Stimulated activated CD4-positive, alpha-beta T cell treated with anti-CD3 and anti-CD28 coated beads, Interleukin-4, amount 100 ng/mL, for 24 hours (primary cell): ENCODE measurements around the gene MTHFD1.

Source experiments
- DNase-seq: peaks from one replicate; pipeline ENCODE4 v3.0.0-alpha.2; 2020

Gene MTHFD1

DNA sequence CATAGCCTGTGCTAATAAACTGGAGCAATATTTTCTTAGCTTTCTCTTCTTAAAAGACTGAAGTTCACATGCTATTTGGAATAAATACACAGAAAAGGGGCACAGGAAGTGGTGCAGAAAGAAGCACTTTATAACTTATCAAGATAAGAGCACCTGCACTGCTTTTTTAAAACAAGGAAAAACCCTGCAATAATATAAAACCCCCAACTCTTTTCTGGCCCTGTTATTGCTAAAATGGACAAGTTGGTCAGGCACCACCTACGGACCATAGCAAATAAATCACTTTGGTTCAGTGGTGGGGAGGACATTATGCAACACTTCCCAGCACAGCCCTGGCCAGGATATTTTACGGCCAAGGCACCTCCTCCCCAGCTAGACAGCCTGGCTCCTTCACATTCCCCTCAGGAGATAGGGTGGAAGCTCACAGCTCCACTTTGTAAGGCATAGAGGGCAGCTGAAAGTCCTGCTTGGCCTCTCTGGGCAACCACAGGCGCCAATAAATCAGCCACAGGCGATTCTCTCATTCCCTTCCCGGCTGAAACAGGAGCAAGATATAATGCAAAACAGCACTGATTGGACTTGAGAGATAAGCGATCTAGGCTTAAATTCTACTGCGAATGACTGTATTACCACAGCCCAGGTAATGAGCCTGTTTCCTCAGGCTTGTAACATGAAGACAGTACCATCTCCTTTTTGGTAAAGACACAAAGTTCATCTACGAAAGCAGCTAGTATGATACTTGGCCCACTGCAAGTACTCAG lies 113.4 kb downstream of the MTHFD1 start:
- no peak for DNase-seq

DNA sequence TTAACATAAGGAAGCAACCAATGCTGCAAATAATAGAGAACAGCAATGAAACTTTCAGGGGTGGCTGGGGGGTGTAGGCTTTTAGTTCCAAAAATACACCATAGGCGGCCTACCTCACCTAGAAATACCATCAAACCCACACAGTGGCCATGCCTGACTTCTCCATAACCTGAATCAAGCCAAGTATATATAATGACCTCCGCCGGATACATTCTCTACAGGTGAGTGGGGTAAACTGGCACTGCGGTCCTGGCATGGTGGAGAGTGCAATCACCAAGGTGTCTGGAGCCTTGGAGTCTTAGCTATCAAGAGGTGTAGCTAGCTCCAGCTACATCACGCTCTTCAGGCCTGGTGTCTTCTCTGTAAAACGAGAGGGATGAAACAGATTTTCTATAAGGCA lies 114.3 kb downstream of the MTHFD1 start:
- no peak for DNase-seq

DNA sequence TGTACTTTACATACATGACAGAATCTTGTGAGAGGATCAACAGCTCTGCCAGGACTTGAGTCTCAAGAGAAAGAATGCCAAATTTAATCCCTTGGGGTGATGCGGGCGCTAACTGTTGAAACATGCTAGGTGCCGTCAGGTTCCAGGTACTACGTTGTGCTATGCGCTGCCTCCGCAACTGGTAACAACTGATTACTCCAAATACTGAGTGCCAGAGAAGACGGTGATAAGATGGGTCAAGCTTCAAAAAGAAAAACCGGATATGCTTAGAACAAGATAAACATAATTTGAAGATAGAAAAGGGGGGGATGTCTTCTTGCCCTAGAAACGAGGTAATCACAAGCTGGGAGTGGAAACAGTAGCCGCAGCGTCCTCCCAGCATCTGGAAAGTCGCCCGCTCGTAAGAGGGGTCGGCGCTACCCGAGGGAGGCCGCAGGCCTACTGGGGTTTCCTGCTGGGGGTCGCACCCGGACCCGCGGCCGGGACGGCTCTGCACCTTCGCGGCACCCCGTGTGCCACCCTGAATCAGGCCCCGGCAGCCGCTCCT lies 114.8 kb downstream of the MTHFD1 start:
- peak; percentile 33 for DNase-seq

DNA sequence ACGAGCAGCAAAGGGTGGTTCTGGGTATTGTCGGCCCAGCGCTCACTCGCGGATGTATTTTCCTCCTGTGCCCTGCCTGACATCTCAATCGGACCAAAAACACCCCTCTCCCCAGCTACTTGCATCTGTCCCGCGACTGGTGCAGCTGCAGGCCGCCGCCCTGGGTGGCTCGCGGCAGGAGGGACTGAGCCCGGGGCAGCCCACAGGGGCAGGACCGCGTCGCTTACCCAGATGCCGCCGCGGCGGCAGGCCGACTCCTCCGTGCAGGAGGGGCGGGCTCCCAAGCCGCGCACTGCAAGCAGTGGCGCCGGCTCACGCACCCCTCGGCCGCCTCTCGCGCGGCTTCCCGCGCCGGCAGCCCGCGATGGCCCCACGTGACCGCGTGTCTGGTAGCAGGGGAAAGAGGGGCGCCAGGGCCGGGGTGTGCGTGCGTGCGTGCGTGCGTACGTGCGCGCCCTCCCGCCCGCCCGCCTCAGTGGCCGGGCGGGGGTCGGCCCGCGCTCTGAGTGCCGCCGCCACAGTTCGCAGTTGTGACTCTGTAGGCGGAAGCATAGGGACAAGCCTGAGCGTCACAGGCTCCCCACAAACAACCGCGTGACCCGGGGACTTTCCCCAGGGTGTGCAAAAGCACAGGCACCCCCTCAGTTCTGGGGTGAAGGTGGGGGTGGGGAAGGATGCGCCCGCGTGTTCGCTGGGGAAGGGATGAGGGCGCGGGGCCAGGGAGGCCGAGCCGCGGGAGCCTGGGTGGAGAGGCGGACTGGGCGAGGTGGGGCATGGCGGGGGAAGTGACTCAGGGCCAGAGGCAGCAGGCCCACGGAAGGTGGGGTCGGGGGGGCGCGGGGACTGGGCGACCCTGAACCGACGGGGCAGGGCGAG lies 115.5 kb downstream of the MTHFD1 start, which contains the start of gene ZBTB25:
Gene ZBTB25, minus strand, starts transcription at position 405 of the 876 bp plus-strand sequence. CDS start 13,305 bp downstream, outside the sequence.
- peak; percentile 94 for DNase-seq

DNA sequence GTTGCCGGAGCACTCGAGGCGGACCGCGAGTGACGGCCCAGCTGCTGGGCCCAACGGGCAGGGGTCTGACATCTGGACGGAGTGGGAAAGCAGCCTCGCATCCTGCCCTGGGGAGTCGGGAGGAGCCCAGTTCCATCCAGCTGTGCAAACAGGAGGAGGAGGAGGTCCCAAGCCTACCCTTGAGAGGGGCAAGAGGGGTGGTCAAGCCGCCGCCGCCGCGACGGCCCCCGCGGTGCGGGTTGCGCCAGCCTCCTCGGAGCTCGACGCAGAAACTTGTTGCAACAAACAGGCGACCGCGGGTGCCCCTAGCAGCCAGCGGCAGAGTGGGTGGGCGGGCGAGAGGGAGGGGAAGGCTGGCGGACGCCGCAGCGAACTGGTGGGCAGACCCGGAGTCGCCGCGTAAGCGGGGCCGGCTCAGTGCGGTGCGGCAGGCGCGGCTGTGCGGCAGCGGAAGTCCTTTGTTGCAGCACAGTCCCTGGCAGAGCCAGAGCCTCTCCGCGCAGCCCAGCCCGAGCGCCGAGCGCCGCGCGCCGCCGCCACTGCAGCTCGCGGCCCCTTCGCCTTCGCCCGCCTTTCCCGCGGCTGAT lies 116.2 kb downstream of the MTHFD1 start, which contains the start of gene ZBTB1:
Gene ZBTB1, plus strand, starts transcription at position 461 of the 587 bp plus-strand sequence. CDS start 16,735 bp downstream, outside the sequence.
- DNase-seq, result peak; percentile 90

DNA sequence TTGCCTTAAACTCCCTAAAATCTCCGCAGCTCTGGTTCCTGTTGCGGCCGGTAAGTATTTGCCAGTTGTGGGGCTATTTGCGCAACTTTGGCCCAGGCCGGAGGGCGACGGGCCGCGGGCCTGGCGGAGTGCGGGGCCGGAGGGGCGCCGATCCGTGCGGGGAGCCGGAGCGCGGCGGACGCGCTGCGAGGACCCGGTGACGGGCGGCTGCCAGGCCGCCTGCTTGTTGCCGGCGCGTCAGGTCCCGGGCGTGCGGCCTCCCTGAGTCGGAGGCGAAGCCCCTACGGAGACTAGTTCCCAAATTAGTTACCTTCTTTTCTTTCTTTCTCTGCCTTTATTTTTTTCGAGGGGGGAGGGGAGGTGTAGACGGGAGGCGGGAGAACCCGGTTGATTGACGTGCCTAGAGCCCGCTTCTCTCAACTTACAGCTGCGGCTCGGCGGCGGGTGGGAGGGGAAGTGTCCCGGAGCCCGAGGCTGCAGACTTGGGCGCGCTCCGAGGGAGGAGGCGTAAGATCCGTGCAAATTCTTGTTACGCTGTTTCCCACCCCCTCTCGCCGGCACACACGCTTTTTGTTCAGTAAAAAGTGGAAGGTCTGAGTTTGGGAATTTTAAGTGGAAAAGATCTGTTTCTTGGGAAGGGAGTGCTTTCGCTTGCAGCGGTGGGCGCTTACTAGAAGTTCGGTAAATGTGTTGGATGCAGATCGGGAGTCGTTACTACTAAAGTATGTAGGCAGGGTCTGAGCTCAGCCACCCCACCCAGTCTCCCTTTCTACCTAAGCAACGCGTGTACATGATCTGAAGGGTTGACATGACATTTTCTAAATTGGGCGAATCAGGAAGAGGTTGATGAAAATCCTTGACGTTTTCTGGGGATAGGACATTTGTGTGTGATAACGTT lies 117.0 kb downstream of the MTHFD1 start:
- DNase-seq, result peak; percentile 88

DNA sequence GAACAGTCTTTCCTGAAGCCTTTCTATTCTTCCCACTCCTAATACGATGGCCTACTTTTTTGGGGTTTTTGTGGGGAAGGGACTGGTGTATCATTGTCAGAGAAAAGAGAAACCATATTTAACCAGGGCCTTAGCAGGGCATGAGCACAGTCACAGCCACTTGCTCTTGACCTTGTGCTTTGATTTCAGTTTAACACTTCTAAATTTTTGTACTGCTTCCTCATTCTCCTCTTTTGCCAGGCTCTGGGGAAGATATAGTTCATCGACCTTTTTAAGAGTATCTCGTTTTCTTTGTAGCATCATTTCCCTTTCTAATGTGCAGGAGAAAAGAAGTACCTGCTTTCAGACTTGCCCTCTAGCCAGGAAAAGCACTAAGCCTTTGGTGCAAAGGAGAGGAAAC lies 118.6 kb downstream of the MTHFD1 start:
- DNase-seq, result no peak

DNA sequence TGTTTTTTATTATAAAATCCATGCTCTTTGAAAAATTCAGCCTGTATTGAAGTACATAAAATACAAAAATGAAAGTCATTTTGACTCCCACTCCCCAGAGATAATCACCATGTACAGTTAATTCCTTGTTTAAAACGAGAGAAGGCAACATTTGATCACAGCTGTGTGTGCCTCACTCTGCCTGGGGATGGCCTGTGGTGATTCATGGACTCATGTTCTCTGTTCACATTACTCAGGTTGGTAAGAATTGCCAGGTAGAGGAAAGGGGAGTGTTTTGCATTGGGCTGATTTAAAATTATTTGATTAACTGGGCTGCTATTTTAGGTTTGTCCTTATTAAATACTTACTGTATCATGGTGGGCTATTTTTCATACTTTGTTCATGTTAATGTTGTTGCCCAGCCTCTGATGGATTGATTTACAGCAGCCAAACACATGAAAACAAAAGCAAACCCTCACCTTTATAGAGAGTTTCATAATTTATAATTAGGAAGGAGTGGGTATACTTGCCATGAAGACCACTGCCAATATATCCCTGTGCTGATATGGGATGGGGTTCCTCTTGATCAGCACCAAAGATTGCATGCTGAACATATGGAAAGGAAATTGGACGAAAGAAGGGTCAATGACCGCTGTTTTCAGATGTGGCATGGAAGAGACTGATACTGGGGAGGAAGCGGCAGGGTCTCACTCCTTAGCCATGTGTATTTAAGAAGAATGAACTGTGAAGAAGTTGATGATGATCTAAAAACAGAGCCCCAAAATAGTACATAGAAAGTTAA lies 119.4 kb downstream of the MTHFD1 start:
- DNase-seq, result peak; percentile 56

DNA sequence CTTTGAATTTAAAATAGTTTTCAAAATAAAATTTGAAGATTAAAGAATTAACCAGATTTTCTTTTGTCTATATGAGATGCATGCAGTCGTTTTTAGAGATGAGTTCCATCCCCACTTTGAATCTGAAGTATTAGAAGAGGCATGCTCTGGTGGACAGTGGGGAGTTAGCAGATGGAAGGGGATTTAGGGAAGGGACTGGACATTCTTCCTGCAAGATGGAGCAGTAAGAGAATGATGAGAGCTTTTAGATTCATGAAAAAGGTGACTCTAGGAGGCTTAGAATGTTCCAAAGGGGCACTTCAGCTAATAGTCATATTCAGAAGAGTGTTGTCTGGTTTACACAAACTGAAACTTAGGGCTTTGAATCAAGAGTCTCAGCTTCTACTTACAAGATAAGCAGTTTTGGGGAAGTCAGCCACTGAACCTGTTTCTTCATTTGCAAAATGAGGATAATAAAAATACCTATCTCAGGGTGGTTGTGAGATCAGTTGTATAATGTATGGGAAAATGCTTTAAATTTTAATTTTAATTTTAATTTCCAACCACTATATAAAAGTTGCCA lies 120.1 kb downstream of the MTHFD1 start:
- DNase-seq, result no peak

DNA sequence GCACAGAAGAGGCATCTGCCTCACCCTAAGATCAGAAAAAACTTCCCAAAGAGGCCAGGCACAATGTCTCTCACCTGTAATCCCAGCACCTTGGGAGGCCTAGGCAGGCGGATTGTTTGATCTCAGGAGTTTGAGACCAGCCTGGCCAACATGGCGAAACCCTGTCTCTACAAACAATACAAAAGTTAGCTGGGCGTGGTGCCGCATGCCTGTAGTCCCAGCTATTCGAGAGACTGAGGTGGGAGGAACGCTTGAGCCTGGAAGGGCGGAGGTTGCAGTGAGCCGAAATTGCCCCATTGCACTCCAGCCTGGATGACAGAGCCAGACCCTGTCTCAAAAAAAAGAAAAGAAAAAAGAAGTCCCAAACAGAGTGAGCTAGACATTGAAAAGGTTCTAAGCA lies 120.9 kb downstream of the MTHFD1 start:
- no peak for DNase-seq
